ENCODE results near the gene TLR8.

DNA sequence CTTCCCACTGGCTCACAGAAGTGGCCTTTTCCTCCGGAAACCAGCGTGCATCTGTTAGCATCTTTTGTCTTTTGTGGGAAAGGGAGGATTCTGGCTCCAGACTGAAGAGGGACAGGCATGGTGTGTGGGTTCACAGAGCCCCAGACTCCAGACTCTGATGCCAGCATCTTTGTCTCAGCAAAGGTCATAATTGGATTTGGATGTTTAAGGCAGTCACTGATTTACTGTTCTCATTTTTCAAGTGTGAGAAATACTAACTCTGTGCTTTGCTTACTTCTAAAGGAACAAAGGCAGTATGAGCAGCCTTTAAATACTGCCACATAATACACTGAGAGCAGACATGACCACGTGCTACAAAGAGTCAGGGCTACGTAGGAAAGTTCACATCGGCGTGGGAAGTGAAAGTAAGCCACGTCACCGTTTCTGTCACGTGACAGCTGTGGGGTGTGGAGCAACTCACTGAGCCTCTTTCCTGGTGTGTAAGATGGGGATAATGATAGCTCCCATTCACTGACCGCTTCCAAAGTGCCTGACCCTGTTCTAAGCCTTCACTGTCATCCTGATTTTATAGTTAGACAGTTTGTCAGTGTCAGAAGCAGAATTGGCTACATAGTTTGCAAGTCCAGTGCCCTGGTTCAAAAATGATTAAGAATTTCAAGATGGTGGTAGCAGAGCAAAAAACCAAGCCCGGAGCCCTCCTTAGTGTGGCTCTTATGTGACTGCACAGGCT is 43.7 kb downstream of the TLR8 start:
- no peak for TF ChIP-seq GATA2 (IDR thresholded peaks at IDR 0.05; ENCODE audit: low read depth, low read length)
- TF ChIP-seq GATA3 (IDR thresholded peaks at IDR 0.05; ENCODE audit: low read depth, low read length), result no peak
